Transverse colon (tissue), 4 donors: ENCODE data around the gene SCRN3. TPM values are rescaled to one million over a fixed set of nuclear protein-coding genes. Genes with fewer than 3 reads are reported as not detected.

Experiments
- DNase-seq: peaks from one replicate; pipeline ENCODE4 v3.0.0-alpha.2; 2019
- H3K27ac ChIP-seq, 4 donors: fragments of 200-600 bp; sonication (generic); 2 replicates each; pipeline ENCODE4 v1.5.1; 2016 to 2018; ENCODE audit warnings: inconsistent platforms in 4 of 4
- H3K27me3 ChIP-seq: fragments of 200-600 bp; sonication (generic); 2 replicates; pipeline ENCODE4 v1.5.1; 2017; ENCODE audit warnings: inconsistent platforms
- H3K36me3 ChIP-seq, 4 donors: fragments of 200-600 bp; sonication (generic); 2 replicates each; pipeline ENCODE4 v1.5.1; 2017 to 2019; ENCODE audit warnings: inconsistent platforms in 4 of 4
- H3K4me1 ChIP-seq, 4 donors: fragments of 200-600 bp; sonication (generic); 2 replicates each; pipeline ENCODE4 v1.5.1; 2017 to 2020; ENCODE audit warnings: inconsistent platforms in 4 of 4
- H3K4me3 ChIP-seq, 4 donors: fragments of 200-600 bp; sonication (generic); 1 replicate in 1 of 4; 2 replicates in 3 of 4; pipeline versions ENCODE4 v1.5.1 to v1.6.1; 2017 to 2019; ENCODE audit warnings: inconsistent platforms in 4 of 4
- H3K9me3 ChIP-seq, 2 donors: fragments of 200-600 bp; sonication (generic); 2 replicates each; pipeline ENCODE4 v1.5.1; 2017 to 2019; ENCODE audit warnings: inconsistent platforms in 2 of 2
- CTCF ChIP-seq, 5 experiments: fragments of 200-600 bp in 3 of 5; fragments of 450-650 bp in 2 of 5; sonication (generic) in 3 of 5; IDR thresholded peaks; 1 replicate in 2 of 5; 2 replicates in 3 of 5; pipeline ENCODE4 v1.5.1; 2016 to 2017; ENCODE audit warnings: antibody characterized with exemption in 5 of 5, inconsistent platforms in 3 of 5, mild to moderate bottlenecking in 2 of 5, moderate library complexity in 1 of 5
- EP300 ChIP-seq: sonication (generic); formaldehyde crosslinking; IDR thresholded peaks from one replicate; pipeline ENCODE4 v1.6.1; 2017; ENCODE audit warnings: antibody characterized with exemption, low read depth
- POLR2A ChIP-seq: fragments of 450-650 bp; IDR thresholded peaks from one replicate; pipeline ENCODE4 v1.6.1; 2016; ENCODE audit warnings: antibody characterized with exemption, mild to moderate bottlenecking, moderate library complexity
- POLR2AphosphoS5 ChIP-seq, 3 donors: sonication (generic); formaldehyde crosslinking; IDR thresholded peaks; one replicate each; pipeline ENCODE4 v1.6.1; 2016; ENCODE audit warnings: antibody characterized with exemption in 3 of 3
- WGBS, 2 donors: methylation state at CpG; one replicate each; pipeline ENCODE4 v1.1.5; 2018; ENCODE audit warnings: low coverage in 1 of 2; 5-methylcytosine and 5-hydroxymethylcytosine counted together
- in situ Hi-C, 4 donors: fragments of 200-750 bp; cut with MboI; loops; one replicate each; pipeline versions ENCODE4 v1.15.0 to v1.15.1; 2017; ENCODE audit warnings: low sequenced_read_pairs in 3 of 4, low pct_ligation_motif_present in 1 of 4, low pct_unique_long_range_greater_than_20kb in 1 of 4
- intact Hi-C: fragments of 100-400 bp; cut with DNase I; formaldehyde crosslinking; loops from one replicate; pipeline ENCODE4 v1.15.1; 2023; ENCODE audit warnings: low total_unique reads
- total RNA-seq, 4 donors: library from RNA; depleted of rRNA; stranded (reverse); fragments of >200 nt; gene quantifications; one replicate each; pipeline ENCODE4 v1.1.0, GENCODE V29; 2016

The SCRN3 gene
- total RNA-seq, 4 donors from 2014 or later: 24.5 to 32.7 (median 30.2) TPM

- in situ Hi-C loops: loop anchor here in 1 of 4 donors (25.0 kb wide), 1 partner anchor 237 kb away; no protein-coding TSS in a partner anchor
- no peak for DNase-seq
- WGBS, 2 donors: 91 to 93% methylated on average over 3 to 4 of the region's 4 CpGs
These were observed 54.7 kb downstream of the SCRN3 start for GRCh38 chr2:174450021-174450816.

GRCh38 chr2:174454566-174454965 lies 59.0 kb downstream of the SCRN3 start:
- Histone ChIP-seq H3K27me3 (no peaks in the 10 kb centered on the region), H3K27ac (no peak overlapping the region), H3K9me3 (no peaks in the 10 kb centered on the region), H3K36me3 (peaks cover 0 to 7% (median 1%) of the 10 kb centered on the region in 4 donors), H3K4me1 (no peaks in the 10 kb centered on the region), H3K4me3 (no peak overlapping the region)
- in situ Hi-C loops (loop anchor here in 1 of 4 donors (25.0 kb wide), 1 partner anchor 233 kb away; no protein-coding TSS in a partner anchor), intact Hi-C loops (no loop called here)
- WGBS, 2 donors: 86 to 100% methylated on average over 2 of the region's 2 CpGs
- TF ChIP-seq CTCF (IDR thresholded peaks at IDR 0.05) (no peak), POLR2AphosphoS5 (IDR thresholded peaks at IDR 0.05) (no peak), EP300 (no peak), POLR2A (no peak)
- no peak for DNase-seq

More at GRCh38 chr2:174450021-174450816, 54.7 kb downstream of the SCRN3 start:
- Histone ChIP-seq H3K9me3 (no peaks in the 10 kb centered on the region), H3K27ac (no peak overlapping the region), H3K4me1 (no peaks in the 10 kb centered on the region), H3K27me3 (no peaks in the 10 kb centered on the region), H3K4me3 (no peak overlapping the region), H3K36me3 (no peaks in the 10 kb centered on the region)
- intact Hi-C loops: no loop called here
- no peak for TF ChIP-seq POLR2AphosphoS5 (IDR thresholded peaks at IDR 0.05)
- TF ChIP-seq EP300: no peak
- no peak for TF ChIP-seq CTCF (IDR thresholded peaks at IDR 0.05)
- TF ChIP-seq POLR2A: no peak

GRCh38 chr2:174461221-174461620 lies 65.7 kb downstream of the SCRN3 start:
- H3K36me3 ChIP-seq: peaks cover 0 to 8% (median 2%) of the 10 kb centered on the region in 4 donors
- H3K27me3 ChIP-seq: no peaks in the 10 kb centered on the region
- no peaks in the 10 kb centered on the region for H3K4me1 ChIP-seq
- WGBS, 2 donors: 85 to 93% methylated on average over 1 of the region's 1 CpG
- TF ChIP-seq POLR2A (no peak), EP300 (no peak), POLR2AphosphoS5 (IDR thresholded peaks at IDR 0.05) (no peak), CTCF (IDR thresholded peaks at IDR 0.05) (no peak)
- intact Hi-C loops: loop anchor here (5.0 kb wide), 1 partner anchor 226 kb away; no protein-coding TSS in a partner anchor
- H3K27ac ChIP-seq: no peak overlapping the region
- no peaks in the 10 kb centered on the region for H3K9me3 ChIP-seq
- DNase-seq: no peak
- in situ Hi-C loops: loop anchor here (5.0 to 25.0 kb wide), 4 partner anchors 61 to 234 kb away; no protein-coding TSS in a partner anchor
- no peak overlapping the region for H3K4me3 ChIP-seq

GRCh38 chr2:174465327-174465726 lies 69.8 kb downstream of the SCRN3 start:
- Histone ChIP-seq H3K27ac (no peak overlapping the region), H3K36me3 (no peaks in the 10 kb centered on the region), H3K4me1 (no peaks in the 10 kb centered on the region), H3K4me3 (no peak overlapping the region), H3K27me3 (no peaks in the 10 kb centered on the region), H3K9me3 (no peaks in the 10 kb centered on the region)
- in situ Hi-C loops (loop anchor here in 3 of 4 donors (10.0 to 25.0 kb wide), 2 partner anchors 222 to 229 kb away; no protein-coding TSS in a partner anchor), intact Hi-C loops (no loop called here)
- WGBS, 2 donors: 83 to 96% methylated on average over 3 to 4 of the region's 4 CpGs
- no peak for DNase-seq
- TF ChIP-seq POLR2AphosphoS5 (IDR thresholded peaks at IDR 0.05) (no peak), CTCF (IDR thresholded peaks at IDR 0.05) (no peak), POLR2A (no peak), EP300 (no peak)
